Testis (tissue), 3 donors: ENCODE measurements around the gene AKAP8L. TPM values are rescaled to one million over a fixed set of nuclear protein-coding genes. Genes with fewer than 3 reads are reported as not detected.
A peak's percentile ranks its signal among the peaks of the same experiment; 100 is the strongest.

Source experiments
- DNase-seq: peaks from one replicate; pipeline ENCODE4 v3.0.0-alpha.2; 2019
- H3K27ac ChIP-seq, 2 donors: fragments of 200-600 bp; sonication (generic); one replicate each; pipeline ENCODE4 v1.5.1; 2019
- H3K27me3 ChIP-seq: fragments of 200-600 bp; sonication (generic); one replicate; pipeline ENCODE4 v1.5.1; 2019
- H3K36me3 ChIP-seq: fragments of 200-600 bp; sonication (generic); one replicate; pipeline ENCODE4 v1.5.1; 2017; ENCODE audit warnings: low read depth; ENCODE audit errors: missing control alignments
- H3K4me1 ChIP-seq: fragments of 200-600 bp; sonication (generic); one replicate; pipeline ENCODE4 v1.5.1; 2019
- H3K4me3 ChIP-seq, 2 donors: fragments of 200-600 bp; sonication (generic); one replicate each; pipeline ENCODE4 v1.5.1; 2017 to 2019
- H3K9me3 ChIP-seq: fragments of 200-600 bp; sonication (generic); one replicate; pipeline ENCODE4 v1.5.1; 2017
- POLR2A ChIP-seq: fragments of 450-650 bp; IDR thresholded peaks from one replicate; pipeline ENCODE4 v1.6.1; 2017; ENCODE audit warnings: antibody characterized with exemption, mild to moderate bottlenecking, moderate library complexity
- WGBS, 2 donors: methylation state at CpG; one replicate each; pipeline ENCODE4 v1.1.5; 2018; 5-methylcytosine and 5-hydroxymethylcytosine counted together
- intact Hi-C: fragments of 100-400 bp; cut with DNase I; formaldehyde crosslinking; loops from one replicate; pipeline ENCODE4 v1.15.1; 2023; ENCODE audit warnings: low total_unique reads
- polyA plus RNA-seq: library from polyadenylated mRNA; stranded (reverse); fragments of 350-450 nt; fragmentation: Illumina TruSeq; extraction: RNeasy Lipid Tissue Mini Kit (QIAGEN cat#74804); gene quantifications from one replicate; pipeline ENCODE4 v1.2.3, GENCODE V29; 2014; ENCODE audit warnings: low read depth, low replicate concordance; ENCODE audit not compliant: insufficient read depth
- total RNA-seq, 2 donors: library from RNA; depleted of rRNA; stranded (reverse); fragments of >200 nt; gene quantifications; one replicate each; pipeline ENCODE4 v1.2.3, GENCODE V29; 2016
- TF ChIP-seq, protein P1 (sequence below), 3 experiments: fragments of 450-650 bp in 2 of 3; fragments of 200-600 bp in 1 of 3; sonication (generic) in 1 of 3; IDR thresholded peaks; one replicate each; pipeline ENCODE4 v1.5.1; 2016 to 2019; ENCODE audit warnings: antibody characterized with exemption in 3 of 3, mild to moderate bottlenecking in 2 of 3, moderate library complexity in 1 of 3

Gene AKAP8L
- total and polyA plus RNA-seq, 3 donors from 2014 or later = 131 to 399 (median 334) TPM

- no peak overlapping the region for H3K27ac ChIP-seq
- WGBS, 2 donors = 36 to 57% methylated on average over 5 to 17 of the region's 17 CpGs
- DNase-seq = no peak
- no peaks in the 10 kb centered on the region for H3K27me3 ChIP-seq
- no peaks in the 10 kb centered on the region for H3K36me3 ChIP-seq
- H3K4me3 ChIP-seq = no peak overlapping the region
- H3K4me1 ChIP-seq = peaks cover 13% of the 10 kb centered on the region
- H3K9me3 ChIP-seq = no peaks in the 10 kb centered on the region
- TF ChIP-seq, protein P1, sequence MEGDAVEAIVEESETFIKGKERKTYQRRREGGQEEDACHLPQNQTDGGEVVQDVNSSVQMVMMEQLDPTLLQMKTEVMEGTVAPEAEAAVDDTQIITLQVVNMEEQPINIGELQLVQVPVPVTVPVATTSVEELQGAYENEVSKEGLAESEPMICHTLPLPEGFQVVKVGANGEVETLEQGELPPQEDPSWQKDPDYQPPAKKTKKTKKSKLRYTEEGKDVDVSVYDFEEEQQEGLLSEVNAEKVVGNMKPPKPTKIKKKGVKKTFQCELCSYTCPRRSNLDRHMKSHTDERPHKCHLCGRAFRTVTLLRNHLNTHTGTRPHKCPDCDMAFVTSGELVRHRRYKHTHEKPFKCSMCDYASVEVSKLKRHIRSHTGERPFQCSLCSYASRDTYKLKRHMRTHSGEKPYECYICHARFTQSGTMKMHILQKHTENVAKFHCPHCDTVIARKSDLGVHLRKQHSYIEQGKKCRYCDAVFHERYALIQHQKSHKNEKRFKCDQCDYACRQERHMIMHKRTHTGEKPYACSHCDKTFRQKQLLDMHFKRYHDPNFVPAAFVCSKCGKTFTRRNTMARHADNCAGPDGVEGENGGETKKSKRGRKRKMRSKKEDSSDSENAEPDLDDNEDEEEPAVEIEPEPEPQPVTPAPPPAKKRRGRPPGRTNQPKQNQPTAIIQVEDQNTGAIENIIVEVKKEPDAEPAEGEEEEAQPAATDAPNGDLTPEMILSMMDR (IDR thresholded peaks at IDR 0.05) = no peak
- intact Hi-C loops = no loop called here
Measured at GRCh38 chr19:15448044-15448777, 29.4 kb upstream of the AKAP8L start.

GRCh38 chr19:15447057-15447456 lies 28.3 kb upstream of the AKAP8L start:
- WGBS, 2 donors = 83 to 84% methylated on average over 3 to 4 of the region's 4 CpGs
- Histone ChIP-seq H3K27me3 (no peaks in the 10 kb centered on the region), H3K4me1 (peaks cover 6% of the 10 kb centered on the region), H3K36me3 (no peaks in the 10 kb centered on the region), H3K4me3 (no peak overlapping the region), H3K27ac (no peak overlapping the region), H3K9me3 (no peaks in the 10 kb centered on the region)
- no peak for DNase-seq
- intact Hi-C loops = no loop called here
- TF ChIP-seq POLR2A = no peak
- TF ChIP-seq, protein P1 (IDR thresholded peaks at IDR 0.05) = no peak

- 52 to 63% methylated on average over 4 to 7 of the region's 7 CpGs for WGBS, 2 donors
- intact Hi-C loops = no loop called here
Measured at GRCh38 chr19:15445807-15446376, 27.1 kb upstream of the AKAP8L start.

GRCh38 chr19:15445227-15445605 lies 26.4 kb upstream of the AKAP8L start:
- intact Hi-C loops = no loop called here
- WGBS, 2 donors = 84 to 92% methylated on average over 8 to 9 of the region's 9 CpGs
- Histone ChIP-seq H3K4me3 (no peak overlapping the region), H3K4me1 (peaks cover 6% of the 10 kb centered on the region), H3K27me3 (no peaks in the 10 kb centered on the region), H3K27ac (no peak overlapping the region), H3K36me3 (no peaks in the 10 kb centered on the region), H3K9me3 (no peaks in the 10 kb centered on the region)
- DNase-seq = no peak
- no peak for TF ChIP-seq POLR2A
- TF ChIP-seq, protein P1 (IDR thresholded peaks at IDR 0.05) = no peak

More at GRCh38 chr19:15445807-15446376, 27.1 kb upstream of the AKAP8L start:
- Histone ChIP-seq H3K27me3 (no peaks in the 10 kb centered on the region), H3K27ac (no peak overlapping the region), H3K36me3 (no peaks in the 10 kb centered on the region), H3K4me1 (peaks cover 6% of the 10 kb centered on the region), H3K9me3 (no peaks in the 10 kb centered on the region), H3K4me3 (no peak overlapping the region)
- DNase-seq = peak; percentile 46
- no peak for TF ChIP-seq POLR2A
- TF ChIP-seq, protein P1 (IDR thresholded peaks at IDR 0.05) = no peak
